B cell (primary cell): ENCODE measurements around the gene RAB28. TPM values are rescaled to one million over a fixed set of nuclear protein-coding genes. Genes with fewer than 3 reads are reported as not detected.

Source experiments
- ATAC-seq: fragments of 200-7000 bp; cut with Tn5 transposase; one replicate; pipeline ENCODE4 v1.10.0; 2021; ENCODE audit warnings: low read depth, mild to moderate bottlenecking, moderate number of reproducible peaks, moderate library complexity
- CTCF ChIA-PET: fragments of 350-600 bp; sonication (Branson Sonifier 250); formaldehyde crosslinking; loops from one replicate; lab custom pipeline; 2021; ENCODE audit warnings: antibody characterized with exemption, inconsistent platforms; lab: Charles Lee
- POLR2A ChIA-PET: fragments of 350-600 bp; sonication (Branson Sonifier 250); formaldehyde crosslinking; loops from one replicate; lab custom pipeline; 2021; ENCODE audit warnings: antibody characterized with exemption; lab: Charles Lee
- DNase-seq: peaks from one replicate; pipeline ENCODE4 v3.0.0; 2013
- H2AFZ ChIP-seq: 2 replicates; pipeline ENCODE4 v1.6.1; 2012; ENCODE audit warnings: mild to moderate bottlenecking, low read depth, low read length; ENCODE audit not compliant: insufficient read depth, poor library complexity, severe bottlenecking
- H3K27ac ChIP-seq, 2 donors: 1 replicate in 1 of 2; 2 replicates in 1 of 2; pipeline ENCODE4 v1.5.1; 2012 to 2013; ENCODE audit warnings: low read length in 2 of 2, mild to moderate bottlenecking in 2 of 2, moderate library complexity in 1 of 2
- H3K27me3 ChIP-seq, 4 experiments: fragments of 200-600 bp in 1 of 4; sonication (generic) in 1 of 4; replicated peaks in 1 of 4; 1 replicate in 2 of 4; 2 replicates in 2 of 4; pipeline versions ENCODE4 v1.6.1 to v1.7.0; 2013 to 2016; ENCODE audit warnings: low read length in 3 of 4, mild to moderate bottlenecking in 2 of 4, mixed read lengths in 1 of 4, moderate library complexity in 1 of 4; ENCODE audit not compliant: insufficient read depth in 4 of 4, control insufficient read depth in 3 of 4; ENCODE audit errors: control extremely low read depth in 1 of 4
- H3K36me3 ChIP-seq, 2 experiments: replicated peaks in 1 of 2; 1 replicate in 1 of 2; 2 replicates in 1 of 2; pipeline versions ENCODE4 v1.6.1 to v1.7.1; 2013; ENCODE audit warnings: low read length in 1 of 2; ENCODE audit not compliant: insufficient read depth in 2 of 2, control insufficient read depth in 1 of 2; ENCODE audit errors: control extremely low read depth in 1 of 2, extremely low read depth in 1 of 2
- H3K4me1 ChIP-seq, 2 donors: fragments of 200-600 bp in 1 of 2; sonication (generic) in 1 of 2; 1 replicate in 1 of 2; 2 replicates in 1 of 2; pipeline versions ENCODE4 v1.5.1 to v1.6.1; 2013 to 2017; ENCODE audit warnings: low read length in 2 of 2; ENCODE audit not compliant: control insufficient read depth in 2 of 2, insufficient read depth in 2 of 2
- H3K4me2 ChIP-seq: replicated peaks from 2 replicates; pipeline ENCODE3; 2012; ENCODE audit warnings: mild to moderate bottlenecking, low read depth, low read length; ENCODE audit not compliant: poor library complexity, severe bottlenecking
- H3K4me3 ChIP-seq, 5 experiments: fragments of 200-600 bp in 1 of 5; sonication (generic) in 1 of 5; 1 replicate in 3 of 5; 2 replicates in 2 of 5; pipeline versions ENCODE4 v1.5.1 to v1.7.0; 2011 to 2016; ENCODE audit warnings: low read length in 4 of 5, mild to moderate bottlenecking in 4 of 5, low read depth in 2 of 5, control low read depth in 1 of 5, moderate library complexity in 1 of 5; ENCODE audit not compliant: insufficient read depth in 1 of 5; ENCODE audit errors: control extremely low read depth in 1 of 5, extremely low read depth in 1 of 5
- H3K79me2 ChIP-seq: fragments of 200-600 bp; sonication (generic); one replicate; pipeline ENCODE4 v1.6.0; 2016; ENCODE audit warnings: low read length; ENCODE audit not compliant: control insufficient read depth, insufficient read depth
- H3K9ac ChIP-seq: fragments of 200-600 bp; sonication (generic); 2 replicates; pipeline ENCODE4 v1.6.1; 2017; ENCODE audit warnings: mild to moderate bottlenecking, low read length, moderate library complexity
- H3K9me3 ChIP-seq, 3 donors: one replicate each; pipeline versions ENCODE4 v1.6.1 to v1.7.1; 2013; ENCODE audit warnings: low read length in 2 of 3; ENCODE audit not compliant: control insufficient read depth in 2 of 3, insufficient read depth in 1 of 3; ENCODE audit errors: control extremely low read depth in 1 of 3
- H4K20me1 ChIP-seq: 2 replicates; pipeline ENCODE4 v1.6.0; 2012; ENCODE audit warnings: mild to moderate bottlenecking, low read length; ENCODE audit not compliant: insufficient read depth, control insufficient read depth, poor library complexity, severe bottlenecking
- H3K27ac Mint-ChIP-seq: one replicate; pipeline ENCODE4 v1.8.0; 2021; ENCODE audit warnings: mixed read lengths
- H3K27me3 Mint-ChIP-seq: one replicate; pipeline ENCODE4 v1.8.0; 2021; ENCODE audit warnings: mixed read lengths
- H3K4me1 Mint-ChIP-seq: one replicate; pipeline ENCODE4 v1.8.0; 2021; ENCODE audit warnings: mixed read lengths
- H3K4me3 Mint-ChIP-seq: one replicate; pipeline ENCODE4 v1.8.0; 2021; ENCODE audit warnings: mixed read lengths
- H3K9me3 Mint-ChIP-seq: one replicate; pipeline ENCODE4 v1.8.0; 2022; ENCODE audit warnings: mixed read lengths; ENCODE audit not compliant: insufficient read depth
- EZH2 ChIP-seq: IDR thresholded peaks from 2 replicates; pipeline ENCODE4 v1.6.1; 2012; ENCODE audit warnings: borderline replicate concordance, low read depth, mild to moderate bottlenecking, moderate library complexity, low read length; ENCODE audit not compliant: insufficient read depth, poor library complexity, severe bottlenecking
- WGBS: methylation state at CpG from one replicate; pipeline ENCODE4 v1.1.5; 2013; ENCODE audit warnings: missing lambda C conversion rate; ENCODE audit not compliant: insufficient coverage; 5-methylcytosine and 5-hydroxymethylcytosine counted together
- intact Hi-C: fragments of 100-400 bp; cut with micrococcal nuclease; formaldehyde crosslinking; loops from one replicate; pipeline ENCODE4 v1.10.0; 2022
- polyA plus RNA-seq: library from polyadenylated mRNA; depleted of rRNA; stranded (reverse); fragments of >200 nt; gene quantifications from 2 replicates; pipeline ENCODE4 v1.2.3, GENCODE V29; 2012
- total RNA-seq, 2 donors: library from RNA; stranded (reverse); fragments of 120-200 nt in 1 of 2; gene quantifications; 1 replicate in 1 of 2; 2 replicates in 1 of 2; pipeline versions ENCODE4 v1.2.3 to v1.2.4, GENCODE V29; 2013 to 2022
- TF ChIP-seq, protein P1 (sequence below): fragments of 200-600 bp; IDR thresholded peaks from one replicate; pipeline ENCODE4 v1.8.0; 2022; ENCODE audit warnings: antibody characterized with exemption, mild to moderate bottlenecking

RAB28 gene
- total and polyA plus RNA-seq, 2 donors (not counting 1 experiment from before 2014, with no cell fraction given) = 7.2 to 17.4 TPM

DNA sequence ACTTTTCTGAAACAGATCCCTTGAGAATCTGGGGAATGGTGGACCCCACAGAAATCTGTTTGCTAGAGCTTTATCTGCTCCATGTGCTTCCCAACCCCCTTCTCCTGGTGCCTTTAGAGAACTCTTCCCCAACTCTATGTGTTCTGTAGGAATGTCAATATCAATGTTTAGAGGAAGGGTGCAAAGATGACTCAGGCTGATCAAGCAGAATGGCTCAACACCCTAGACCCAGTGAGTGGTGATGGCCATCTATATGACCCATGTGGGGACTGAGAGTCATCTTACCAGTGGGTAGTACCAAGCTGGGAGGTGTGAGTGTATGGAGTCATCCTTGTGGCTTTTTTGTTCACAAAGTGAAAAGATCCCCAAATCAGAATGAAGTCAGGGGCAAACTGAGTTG is 143.5 kb downstream of the RAB28 start:
- Mint-ChIP-seq H3K27me3 (no peaks in the 10 kb centered on the region), H3K4me3 (no peak overlapping the region), H3K27ac (no peak overlapping the region), H3K9me3 (no peaks in the 10 kb centered on the region), H3K4me1 (no peaks in the 10 kb centered on the region)
- no peaks in the 10 kb centered on the region for H4K20me1 ChIP-seq
- H3K79me2 ChIP-seq = no peaks in the 10 kb centered on the region
- ChIA-PET POLR2A (no interaction called here), CTCF (interaction anchor here (0.7 kb wide), 1 partner anchor 34 kb away, joined by 3 read pairs; no protein-coding TSS in a partner anchor)
- no peaks in the 10 kb centered on the region for H3K27me3 ChIP-seq
- ATAC-seq (no peak), DNase-seq (no peak)
- H3K27ac ChIP-seq = no peak overlapping the region
- H3K9ac ChIP-seq = no peak overlapping the region
- H2AFZ ChIP-seq = no peak overlapping the region
- no peak overlapping the region for H3K4me2 ChIP-seq
- no peaks in the 10 kb centered on the region for H3K36me3 ChIP-seq
- H3K4me3 ChIP-seq = no peak overlapping the region
- TF ChIP-seq EZH2 = no peak
- TF ChIP-seq, protein P1, sequence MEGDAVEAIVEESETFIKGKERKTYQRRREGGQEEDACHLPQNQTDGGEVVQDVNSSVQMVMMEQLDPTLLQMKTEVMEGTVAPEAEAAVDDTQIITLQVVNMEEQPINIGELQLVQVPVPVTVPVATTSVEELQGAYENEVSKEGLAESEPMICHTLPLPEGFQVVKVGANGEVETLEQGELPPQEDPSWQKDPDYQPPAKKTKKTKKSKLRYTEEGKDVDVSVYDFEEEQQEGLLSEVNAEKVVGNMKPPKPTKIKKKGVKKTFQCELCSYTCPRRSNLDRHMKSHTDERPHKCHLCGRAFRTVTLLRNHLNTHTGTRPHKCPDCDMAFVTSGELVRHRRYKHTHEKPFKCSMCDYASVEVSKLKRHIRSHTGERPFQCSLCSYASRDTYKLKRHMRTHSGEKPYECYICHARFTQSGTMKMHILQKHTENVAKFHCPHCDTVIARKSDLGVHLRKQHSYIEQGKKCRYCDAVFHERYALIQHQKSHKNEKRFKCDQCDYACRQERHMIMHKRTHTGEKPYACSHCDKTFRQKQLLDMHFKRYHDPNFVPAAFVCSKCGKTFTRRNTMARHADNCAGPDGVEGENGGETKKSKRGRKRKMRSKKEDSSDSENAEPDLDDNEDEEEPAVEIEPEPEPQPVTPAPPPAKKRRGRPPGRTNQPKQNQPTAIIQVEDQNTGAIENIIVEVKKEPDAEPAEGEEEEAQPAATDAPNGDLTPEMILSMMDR = no peak
- H3K4me1 ChIP-seq = no peaks in the 10 kb centered on the region
- intact Hi-C loops = no loop called here
- no peaks in the 10 kb centered on the region for H3K9me3 ChIP-seq

DNA sequence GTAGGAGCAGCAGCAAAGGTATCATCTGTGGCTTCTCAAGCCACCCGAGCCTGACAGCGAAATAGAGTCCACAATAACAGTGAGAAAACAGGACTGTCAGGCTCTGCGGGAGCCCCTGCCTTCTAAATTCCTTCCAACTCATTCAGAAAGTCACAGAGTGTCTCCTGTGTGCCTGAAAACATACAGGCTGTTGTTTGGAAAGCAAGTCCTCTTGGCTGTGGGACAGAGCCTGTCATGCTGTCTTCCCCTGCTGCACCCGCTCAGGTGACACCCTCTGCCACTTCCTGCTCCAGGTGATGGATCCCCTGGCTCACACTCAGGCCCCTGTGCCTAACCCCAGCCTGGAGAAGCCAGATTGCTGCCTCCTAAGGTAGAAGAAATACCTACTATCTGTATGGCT is 152.3 kb downstream of the RAB28 start:
- no peak overlapping the region for H3K4me3 ChIP-seq

More for the DNA sequence above, 152.3 kb downstream of the RAB28 start:
- ATAC-seq = no peak
- ChIA-PET POLR2A (no interaction called here), CTCF (no interaction called here)
- H2AFZ ChIP-seq = no peak overlapping the region
- no peak for DNase-seq
- no peaks in the 10 kb centered on the region for H3K4me1 Mint-ChIP-seq
- no peak overlapping the region for H3K4me2 ChIP-seq
- H4K20me1 ChIP-seq = no peaks in the 10 kb centered on the region
- no peaks in the 10 kb centered on the region for H3K9me3 Mint-ChIP-seq
- H3K4me1 ChIP-seq = no peaks in the 10 kb centered on the region
- intact Hi-C loops = no loop called here
- H3K4me3 Mint-ChIP-seq = no peak overlapping the region
- no peak overlapping the region for H3K9ac ChIP-seq
- H3K79me2 ChIP-seq = no peaks in the 10 kb centered on the region
- no peaks in the 10 kb centered on the region for H3K9me3 ChIP-seq
- H3K27me3 Mint-ChIP-seq = no peaks in the 10 kb centered on the region
- TF ChIP-seq, protein P1 = no peak
- TF ChIP-seq EZH2 = no peak
- H3K36me3 ChIP-seq = no peaks in the 10 kb centered on the region
- no peak overlapping the region for H3K27ac ChIP-seq
- no peak overlapping the region for H3K27ac Mint-ChIP-seq
- H3K27me3 ChIP-seq = no peaks in the 10 kb centered on the region
- 88% methylated on average over 4 of the region's 4 CpGs for WGBS
